NK-92 (cell line): ENCODE results near the gene TBC1D1.

Experiments used
- DNase-seq: peaks from one replicate; lab custom pipeline; 2025; ENCODE audit not compliant: unreplicated experiment; lab: John Stamatoyannopoulos, UW

TBC1D1 gene

GRCh38 chr4:38162240-38162784 is 271.4 kb downstream of the TBC1D1 start:
- no peak for DNase-seq

- no peak for DNase-seq
These were observed 272.5 kb downstream of the TBC1D1 start for GRCh38 chr4:38163216-38164006.

- DNase-seq = no peak
These were observed 273.5 kb downstream of the TBC1D1 start for GRCh38 chr4:38164346-38164745.

- DNase-seq = no peak
These were observed 275.2 kb downstream of the TBC1D1 start for GRCh38 chr4:38166082-38166481.

GRCh38 chr4:38166768-38167167 is 275.9 kb downstream of the TBC1D1 start:
- no peak for DNase-seq

- DNase-seq = no peak
These were observed 277.1 kb downstream of the TBC1D1 start for GRCh38 chr4:38167973-38168372.

GRCh38 chr4:38169524-38169923 is 278.6 kb downstream of the TBC1D1 start:
- DNase-seq = no peak

GRCh38 chr4:38170338-38171169 is 279.7 kb downstream of the TBC1D1 start:
- DNase-seq = no peak

- DNase-seq = no peak
These were observed 281.2 kb downstream of the TBC1D1 start for GRCh38 chr4:38172078-38172477.

- DNase-seq = no peak
These were observed 283.1 kb downstream of the TBC1D1 start for GRCh38 chr4:38173935-38174518.

GRCh38 chr4:38174801-38175200 is 283.9 kb downstream of the TBC1D1 start:
- DNase-seq = no peak

- no peak for DNase-seq
These were observed 285.3 kb downstream of the TBC1D1 start for GRCh38 chr4:38176165-38176564.

GRCh38 chr4:38177035-38177546 is 286.2 kb downstream of the TBC1D1 start:
- DNase-seq = no peak

- no peak for DNase-seq
These were observed 286.9 kb downstream of the TBC1D1 start for GRCh38 chr4:38177641-38178391.

GRCh38 chr4:38178392-38178995 is 287.6 kb downstream of the TBC1D1 start:
- DNase-seq = no peak

GRCh38 chr4:38179690-38180377 is 288.9 kb downstream of the TBC1D1 start:
- no peak for DNase-seq

- DNase-seq = no peak
These were observed 289.6 kb downstream of the TBC1D1 start for GRCh38 chr4:38180456-38180855.

GRCh38 chr4:38181286-38181685 is 290.4 kb downstream of the TBC1D1 start:
- DNase-seq = no peak

- DNase-seq = no peak
These were observed 291.6 kb downstream of the TBC1D1 start for GRCh38 chr4:38182334-38182998.
